ENCODE data around the gene ATAD3A. TPM values are rescaled to one million over a fixed set of nuclear protein-coding genes. Genes with fewer than 3 reads are reported as not detected.
A peak's percentile ranks its signal among the peaks of the same experiment; 100 is the strongest.
"Not testable (repeated sequence)": the region's sequence is repeated elsewhere in the genome, so short reads cannot be mapped to it uniquely, and the experiment has no call there.

ATAD3A gene
- polyA plus RNA-seq, 1 of the 3 experiments (the other 2 are of a cell fraction): 40.2 TPM

DNA sequence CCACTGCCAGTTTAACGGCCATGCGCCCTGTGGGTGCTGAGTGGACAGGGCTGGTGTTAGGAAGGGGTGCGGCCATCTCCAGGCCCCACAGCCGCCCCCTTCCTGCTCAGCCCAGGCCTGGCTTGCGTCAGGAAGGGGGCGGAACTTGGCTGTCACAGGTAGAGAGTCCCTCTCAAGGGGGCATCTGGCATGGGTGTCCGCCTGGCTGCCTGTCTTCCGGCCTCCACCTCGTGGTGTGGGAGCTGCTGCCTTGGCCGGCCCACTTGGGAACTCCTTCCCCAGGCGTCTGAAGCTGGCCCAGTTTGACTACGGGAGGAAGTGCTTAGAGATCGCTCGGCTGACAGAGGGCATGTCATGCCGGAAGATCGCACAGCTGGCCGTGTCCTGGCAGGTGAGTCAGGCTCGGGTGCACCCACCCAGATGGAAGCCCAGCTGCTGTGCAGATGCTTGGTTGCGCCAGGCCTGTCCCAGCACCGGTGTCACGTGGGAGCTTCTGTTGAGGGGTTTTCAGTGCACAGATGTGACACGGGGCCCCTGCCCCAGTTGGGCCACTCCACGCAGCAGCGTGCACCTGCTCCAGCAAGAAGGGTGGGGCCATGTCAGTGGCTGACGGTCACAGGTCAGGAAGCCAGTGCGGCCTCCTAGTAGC lies 49.5 kb upstream of the ATAD3A start:
- peaks cover 0 to 13% of the 10 kb centered on the region in 2 experiments; a peak in 1 of 4 replicates for H3K4me1 ChIP-seq (ENCODE audit: control insufficient read depth in 1 of 2, insufficient read depth in 2 of 2, low read depth in 1 of 2, low read length in 1 of 2)
- H2AFZ ChIP-seq (ENCODE audit: low read depth): no peak overlapping the region
- no peaks in the 10 kb centered on the region for H3K9me3 ChIP-seq
- 69% methylated on average over 3 of the region's 26 CpGs for WGBS (ENCODE audit: low lambda C conversion rate)
- no peaks in the 10 kb centered on the region for H3K79me2 ChIP-seq (ENCODE audit: insufficient read depth)
- TF ChIP-seq MXI1 (IDR thresholded peaks at IDR 0.05; ENCODE audit: low read depth, low read length) (peak; percentile 34; the same call in 1 of the 2 replicates), RXRA (IDR thresholded peaks at IDR 0.05; ENCODE audit: borderline replicate concordance, low read depth) (no peak)
- H3K36me3 ChIP-seq (replicated peaks in 1 of 2; ENCODE audit: control insufficient read depth in 1 of 2, insufficient read depth in 2 of 2, low read length in 1 of 2): no peaks in the 10 kb centered on the region
- ChIA-PET POLR2A (no interaction called here), CTCF (interaction anchor here (0.8 to 1.3 kb wide), 2 partner anchors 37 to 42 kb away, joined by 3 to 4 read pairs; no protein-coding TSS in a partner anchor)
- no peaks in the 10 kb centered on the region for H3K27me3 ChIP-seq (ENCODE audit: insufficient read depth)
- H3K9ac ChIP-seq: no peak overlapping the region
- DNase-seq: peak; percentile 85
- H4K20me1 ChIP-seq (ENCODE audit: insufficient read depth): no peaks in the 10 kb centered on the region
- no peaks in the 10 kb centered on the region for H3K9me2 ChIP-seq
- H3K4me3 ChIP-seq (ENCODE audit: low read depth in 2 of 2, low read length in 1 of 2): no peak overlapping the region
- no peaks in the 10 kb centered on the region for H3F3A ChIP-seq (replicated peaks; ENCODE audit: insufficient read depth)
- H3K27ac ChIP-seq (ENCODE audit: low read depth in 2 of 2, low read length in 1 of 2): peak overlapping the region in 1 of 2 experiments; percentile 48; a peak in 1 of 4 replicates
- no peak overlapping the region for H3K4me2 ChIP-seq

DNA sequence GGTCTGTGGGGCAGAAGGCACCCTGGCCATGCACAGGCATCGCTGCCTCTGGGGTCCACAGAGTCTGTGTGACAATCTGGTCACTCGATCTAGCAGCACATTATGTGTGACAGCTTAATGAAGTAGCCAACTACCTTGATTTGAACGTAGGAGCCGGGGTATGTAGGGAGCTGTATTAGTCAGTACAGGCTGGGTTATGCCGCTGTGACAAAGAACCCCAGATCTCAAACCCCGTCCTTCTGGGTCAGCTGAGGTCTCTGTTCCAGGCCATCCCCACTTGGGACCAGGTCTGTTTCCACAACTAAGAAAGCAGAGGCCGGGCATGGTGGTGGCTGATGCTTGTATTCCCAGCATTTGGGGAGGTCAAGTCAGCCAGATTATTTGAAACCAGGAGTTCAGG lies 48.6 kb upstream of the ATAD3A start:
- POLR2A ChIA-PET: no interaction called here
- CTCF ChIA-PET: interaction anchor here (0.8 kb wide), 1 partner anchor 41 kb away, joined by 4 read pairs; no protein-coding TSS in a partner anchor
- WGBS (ENCODE audit: low lambda C conversion rate): 94% methylated on average over 3 of the region's 7 CpGs

DNA sequence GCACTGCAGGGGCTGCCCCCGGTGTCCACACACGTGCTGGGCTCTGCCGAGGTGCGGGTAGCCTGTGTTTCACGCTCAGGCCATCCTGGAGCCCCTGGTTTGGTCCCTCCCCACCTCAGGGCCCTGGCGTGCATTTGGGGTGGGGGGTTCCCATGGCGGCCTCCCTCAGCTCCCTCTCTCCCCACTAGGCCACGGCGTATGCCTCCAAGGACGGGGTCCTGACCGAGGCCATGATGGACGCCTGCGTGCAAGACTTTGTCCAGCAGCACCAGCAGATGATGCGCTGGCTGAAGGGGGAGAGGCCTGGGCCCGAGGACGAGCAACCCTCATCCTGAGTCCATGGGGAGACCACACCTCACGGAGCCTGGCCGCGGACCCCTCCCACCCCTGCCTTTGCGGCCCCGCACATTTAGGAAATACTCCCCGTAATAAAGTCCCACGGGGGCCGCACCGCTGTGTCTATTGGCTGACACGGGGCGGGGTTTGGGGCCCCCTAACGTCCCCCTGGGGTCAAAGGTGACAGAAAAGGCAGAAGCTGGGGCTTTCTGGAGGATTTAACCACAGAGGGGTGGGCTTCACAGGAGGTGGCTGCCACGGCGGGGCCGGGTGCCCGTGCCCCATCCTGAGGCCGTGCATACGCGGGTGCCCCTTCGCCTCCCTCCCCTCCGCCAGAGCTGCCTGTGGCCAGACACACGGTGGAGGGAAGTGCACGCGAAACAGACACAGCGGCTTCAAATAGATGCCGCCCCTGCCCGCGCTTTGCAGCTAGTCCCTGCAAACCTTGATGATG lies 43.6 kb upstream of the ATAD3A start:
- H3K4me3 ChIP-seq (ENCODE audit: low read depth in 2 of 2, low read length in 1 of 2); H3K36me3 ChIP-seq (replicated peaks in 1 of 2; ENCODE audit: control insufficient read depth in 1 of 2, insufficient read depth in 2 of 2, low read length in 1 of 2); H3K27ac ChIP-seq (ENCODE audit: low read depth in 2 of 2, low read length in 1 of 2); H3K4me1 ChIP-seq (ENCODE audit: control insufficient read depth in 1 of 2, insufficient read depth in 2 of 2, low read depth in 1 of 2, low read length in 1 of 2); H3K9me3 ChIP-seq; H4K20me1 ChIP-seq (ENCODE audit: insufficient read depth); CTCF ChIA-PET; H3F3A ChIP-seq (replicated peaks; ENCODE audit: insufficient read depth); DNase-seq; H3K4me2 ChIP-seq; H3K9ac ChIP-seq; H3K9me2 ChIP-seq; H3K27me3 ChIP-seq (ENCODE audit: insufficient read depth); H2AFZ ChIP-seq (ENCODE audit: low read depth); POLR2A ChIA-PET: not testable (repeated sequence)
- 71% methylated on average over 3 of the region's 44 CpGs for WGBS (ENCODE audit: low lambda C conversion rate)
- H3K79me2 ChIP-seq (ENCODE audit: insufficient read depth): peaks cover 21% of the 10 kb centered on the region

More for the DNA sequence above, 48.6 kb upstream of the ATAD3A start:
- no peak for TF ChIP-seq SIN3A (IDR thresholded peaks at IDR 0.05; ENCODE audit: borderline replicate concordance, low read depth, low read length)
- TF ChIP-seq TCF12 (IDR thresholded peaks at IDR 0.05): no peak
- TF ChIP-seq, protein P1, sequence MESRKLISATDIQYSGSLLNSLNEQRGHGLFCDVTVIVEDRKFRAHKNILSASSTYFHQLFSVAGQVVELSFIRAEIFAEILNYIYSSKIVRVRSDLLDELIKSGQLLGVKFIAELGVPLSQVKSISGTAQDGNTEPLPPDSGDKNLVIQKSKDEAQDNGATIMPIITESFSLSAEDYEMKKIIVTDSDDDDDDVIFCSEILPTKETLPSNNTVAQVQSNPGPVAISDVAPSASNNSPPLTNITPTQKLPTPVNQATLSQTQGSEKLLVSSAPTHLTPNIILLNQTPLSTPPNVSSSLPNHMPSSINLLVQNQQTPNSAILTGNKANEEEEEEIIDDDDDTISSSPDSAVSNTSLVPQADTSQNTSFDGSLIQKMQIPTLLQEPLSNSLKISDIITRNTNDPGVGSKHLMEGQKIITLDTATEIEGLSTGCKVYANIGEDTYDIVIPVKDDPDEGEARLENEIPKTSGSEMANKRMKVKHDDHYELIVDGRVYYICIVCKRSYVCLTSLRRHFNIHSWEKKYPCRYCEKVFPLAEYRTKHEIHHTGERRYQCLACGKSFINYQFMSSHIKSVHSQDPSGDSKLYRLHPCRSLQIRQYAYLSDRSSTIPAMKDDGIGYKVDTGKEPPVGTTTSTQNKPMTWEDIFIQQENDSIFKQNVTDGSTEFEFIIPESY (IDR thresholded peaks at IDR 0.05; ENCODE audit: borderline replicate concordance, low read depth): no peak
- Histone ChIP-seq H3F3A (replicated peaks; ENCODE audit: insufficient read depth) (no peaks in the 10 kb centered on the region), H3K9ac (no peak overlapping the region), H3K9me3 (no peaks in the 10 kb centered on the region), H3K4me2 (no peak overlapping the region), H3K4me3 (ENCODE audit: low read depth in 2 of 2, low read length in 1 of 2) (no peak overlapping the region), H4K20me1 (ENCODE audit: insufficient read depth) (no peaks in the 10 kb centered on the region), H3K27me3 (ENCODE audit: insufficient read depth) (no peaks in the 10 kb centered on the region), H3K9me2 (no peaks in the 10 kb centered on the region), H2AFZ (ENCODE audit: low read depth) (no peak overlapping the region), H3K79me2 (ENCODE audit: insufficient read depth) (no peaks in the 10 kb centered on the region), H3K36me3 (replicated peaks in 1 of 2; ENCODE audit: control insufficient read depth in 1 of 2, insufficient read depth in 2 of 2, low read length in 1 of 2) (no peaks in the 10 kb centered on the region), H3K27ac (ENCODE audit: low read depth in 2 of 2, low read length in 1 of 2) (no peak overlapping the region), H3K4me1 (ENCODE audit: control insufficient read depth in 1 of 2, insufficient read depth in 2 of 2, low read depth in 1 of 2, low read length in 1 of 2) (peaks cover 0 to 13% of the 10 kb centered on the region in 2 experiments; a peak in 1 of 4 replicates)
- DNase-seq: no peak
